ENCODE data around the gene DPYSL3.

Gene DPYSL3

GRCh38 chr5:147346006-147346561 lies 163.8 kb downstream of the DPYSL3 start:
- ChIA-PET POLR2A (no interaction called here), CTCF (interaction anchor here (0.6 kb wide), 1 partner anchor 330 kb away, joined by 7 read pairs; no protein-coding TSS in a partner anchor)
- no peak for TF ChIP-seq ARNT (IDR thresholded peaks at IDR 0.05)
- no peak for TF ChIP-seq LEF1 (IDR thresholded peaks at IDR 0.05; ENCODE audit: borderline replicate concordance)
- TF ChIP-seq, protein P1, sequence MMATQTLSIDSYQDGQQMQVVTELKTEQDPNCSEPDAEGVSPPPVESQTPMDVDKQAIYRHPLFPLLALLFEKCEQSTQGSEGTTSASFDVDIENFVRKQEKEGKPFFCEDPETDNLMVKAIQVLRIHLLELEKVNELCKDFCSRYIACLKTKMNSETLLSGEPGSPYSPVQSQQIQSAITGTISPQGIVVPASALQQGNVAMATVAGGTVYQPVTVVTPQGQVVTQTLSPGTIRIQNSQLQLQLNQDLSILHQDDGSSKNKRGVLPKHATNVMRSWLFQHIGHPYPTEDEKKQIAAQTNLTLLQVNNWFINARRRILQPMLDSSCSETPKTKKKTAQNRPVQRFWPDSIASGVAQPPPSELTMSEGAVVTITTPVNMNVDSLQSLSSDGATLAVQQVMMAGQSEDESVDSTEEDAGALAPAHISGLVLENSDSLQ (IDR thresholded peaks at IDR 0.05): no peak
- no peak for TF ChIP-seq NFRKB (IDR thresholded peaks at IDR 0.05)
- no peak for TF ChIP-seq TARDBP (IDR thresholded peaks at IDR 0.05)
- DNase-seq (ENCODE audit: extremely low spot score): no peak

DNA sequence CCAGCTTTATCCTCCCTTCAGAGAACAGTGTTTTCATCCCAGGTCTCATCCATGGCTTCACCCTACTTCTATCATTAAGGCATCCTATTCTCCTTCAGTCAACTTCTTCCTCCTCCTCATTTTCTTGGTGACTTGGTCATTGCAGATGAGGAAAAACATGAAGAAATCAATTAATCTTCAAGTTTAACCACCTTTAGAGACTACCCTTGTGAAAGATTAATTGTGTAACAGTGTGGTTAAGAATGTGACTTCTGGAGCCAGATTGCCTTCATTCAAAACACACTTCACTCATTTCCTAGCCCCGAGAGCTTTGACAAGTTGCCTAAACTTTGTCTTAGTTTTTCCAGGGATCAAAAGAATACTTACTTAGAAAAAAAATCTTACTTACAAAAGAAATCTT lies 165.0 kb downstream of the DPYSL3 start:
- ChIA-PET CTCF (interaction anchor here (0.6 kb wide), 1 partner anchor 567 kb away, joined by 3 read pairs; no protein-coding TSS in a partner anchor), POLR2A (no interaction called here)
- DNase-seq (ENCODE audit: extremely low spot score): no peak
- TF ChIP-seq LEF1 (IDR thresholded peaks at IDR 0.05; ENCODE audit: borderline replicate concordance) (no peak), TARDBP (IDR thresholded peaks at IDR 0.05) (no peak), CTBP1 (IDR thresholded peaks at IDR 0.05; ENCODE audit: borderline replicate concordance) (no peak)

GRCh38 chr5:147341345-147341744 lies 168.5 kb downstream of the DPYSL3 start:
- TF ChIP-seq ZNF384 (IDR thresholded peaks at IDR 0.05): no peak
- no peak for TF ChIP-seq FOXK2 (IDR thresholded peaks at IDR 0.05)
- TF ChIP-seq HDGF (IDR thresholded peaks at IDR 0.05; ENCODE audit: borderline replicate concordance): no peak
- TF ChIP-seq FOXM1 (IDR thresholded peaks at IDR 0.05; ENCODE audit: borderline replicate concordance): no peak
- CTCF ChIA-PET: no interaction called here
- no peak for DNase-seq (ENCODE audit: extremely low spot score)
- POLR2A ChIA-PET: no interaction called here

DNA sequence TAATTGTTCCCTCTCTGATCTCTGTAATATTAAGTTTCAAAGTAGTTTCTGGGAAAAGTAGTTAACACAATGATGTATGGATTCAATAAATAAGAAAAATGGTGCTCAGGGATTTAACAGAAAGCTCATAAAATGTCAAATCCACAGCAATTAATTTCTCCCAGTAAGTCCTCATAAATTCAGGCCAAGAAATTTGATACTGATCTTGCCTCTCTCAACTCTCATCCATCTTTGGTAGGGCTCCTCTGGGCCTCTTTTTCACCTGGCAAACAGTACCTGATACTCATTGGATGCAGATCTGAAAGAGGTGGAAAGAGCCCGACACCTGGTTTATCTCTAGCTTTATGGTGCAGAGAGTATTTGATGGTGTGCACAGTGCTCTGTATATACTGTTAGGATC lies 168.9 kb downstream of the DPYSL3 start:
- CTCF ChIA-PET: no interaction called here

More for the DNA sequence above, 168.9 kb downstream of the DPYSL3 start:
- TF ChIP-seq SUZ12 (IDR thresholded peaks at IDR 0.05): no peak
- TF ChIP-seq FOXA1 (IDR thresholded peaks at IDR 0.05): no peak
- no peak for TF ChIP-seq FOXM1 (IDR thresholded peaks at IDR 0.05; ENCODE audit: borderline replicate concordance)
- TF ChIP-seq BHLHE40 (IDR thresholded peaks at IDR 0.05; ENCODE audit: borderline replicate concordance): no peak
- no peak for TF ChIP-seq ELF4 (IDR thresholded peaks at IDR 0.05)
- no peak for TF ChIP-seq SP1 (IDR thresholded peaks at IDR 0.05)
- TF ChIP-seq, protein P1 (IDR thresholded peaks at IDR 0.05): no peak
- TF ChIP-seq ZNF384 (IDR thresholded peaks at IDR 0.05): no peak
- TF ChIP-seq FOXK2 (IDR thresholded peaks at IDR 0.05): no peak
- TF ChIP-seq LEF1 (IDR thresholded peaks at IDR 0.05; ENCODE audit: borderline replicate concordance): no peak
- no peak for TF ChIP-seq ARNT (IDR thresholded peaks at IDR 0.05)
- no peak for TF ChIP-seq NFRKB (IDR thresholded peaks at IDR 0.05)
- TF ChIP-seq TARDBP (IDR thresholded peaks at IDR 0.05): no peak
- TF ChIP-seq L3MBTL2 (conservative IDR thresholded peaks at IDR 0.05): no peak
- no peak for TF ChIP-seq HDGF (IDR thresholded peaks at IDR 0.05; ENCODE audit: borderline replicate concordance)
- DNase-seq (ENCODE audit: extremely low spot score): no peak
- POLR2A ChIA-PET: no interaction called here
